ENCODE measurements around the gene TMBIM6.

DNA sequence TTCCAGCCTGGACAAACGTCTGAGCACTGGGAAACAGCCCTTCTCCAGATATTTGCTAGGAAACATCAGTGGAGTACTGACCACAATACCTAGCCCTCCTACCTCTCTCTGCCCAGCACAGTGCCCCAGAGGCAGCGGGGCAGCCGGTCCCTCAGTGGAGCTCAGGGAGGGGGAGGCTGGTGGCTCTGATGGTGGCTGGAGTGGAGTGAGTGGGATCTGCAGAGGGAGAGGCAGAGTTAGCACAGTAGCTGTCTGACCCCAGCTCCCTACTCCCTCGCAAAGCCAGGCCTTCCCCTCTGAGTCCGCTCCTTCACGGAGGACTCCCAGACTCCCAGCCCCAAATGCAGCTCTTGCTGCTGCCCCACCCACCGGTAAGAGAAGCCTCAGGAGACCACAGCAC is 56.9 kb downstream of the TMBIM6 start:
- TF ChIP-seq, protein P1, sequence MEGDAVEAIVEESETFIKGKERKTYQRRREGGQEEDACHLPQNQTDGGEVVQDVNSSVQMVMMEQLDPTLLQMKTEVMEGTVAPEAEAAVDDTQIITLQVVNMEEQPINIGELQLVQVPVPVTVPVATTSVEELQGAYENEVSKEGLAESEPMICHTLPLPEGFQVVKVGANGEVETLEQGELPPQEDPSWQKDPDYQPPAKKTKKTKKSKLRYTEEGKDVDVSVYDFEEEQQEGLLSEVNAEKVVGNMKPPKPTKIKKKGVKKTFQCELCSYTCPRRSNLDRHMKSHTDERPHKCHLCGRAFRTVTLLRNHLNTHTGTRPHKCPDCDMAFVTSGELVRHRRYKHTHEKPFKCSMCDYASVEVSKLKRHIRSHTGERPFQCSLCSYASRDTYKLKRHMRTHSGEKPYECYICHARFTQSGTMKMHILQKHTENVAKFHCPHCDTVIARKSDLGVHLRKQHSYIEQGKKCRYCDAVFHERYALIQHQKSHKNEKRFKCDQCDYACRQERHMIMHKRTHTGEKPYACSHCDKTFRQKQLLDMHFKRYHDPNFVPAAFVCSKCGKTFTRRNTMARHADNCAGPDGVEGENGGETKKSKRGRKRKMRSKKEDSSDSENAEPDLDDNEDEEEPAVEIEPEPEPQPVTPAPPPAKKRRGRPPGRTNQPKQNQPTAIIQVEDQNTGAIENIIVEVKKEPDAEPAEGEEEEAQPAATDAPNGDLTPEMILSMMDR (conservative IDR thresholded peaks at IDR 0.05; ENCODE audit: low read depth, low read length), result no peak
- TF ChIP-seq EZH2 (IDR thresholded peaks at IDR 0.05; ENCODE audit: low read length, unreplicated experiment) (no peak), EZH2phosphoT487 (IDR thresholded peaks at IDR 0.05; ENCODE audit: borderline replicate concordance, low read length) (no peak)

Data from PC-3 (cell line).